ENCODE measurements around the gene ABR. TPM values are rescaled to one million over a fixed set of nuclear protein-coding genes. Genes with fewer than 3 reads are reported as not detected.
"Not testable (repeated sequence)": the region's sequence is repeated elsewhere in the genome, so short reads cannot be mapped to it uniquely, and the experiment has no call there.

ABR gene
- total RNA-seq, 1 experiment from 2014 or later, result 78.3 TPM

- intact Hi-C loops (cut with micrococcal nuclease; ENCODE audit: unreplicated experiment), result no loop called here
- H3K27me3 ChIP-seq (replicated peaks; ENCODE audit: control insufficient read depth, insufficient read depth, low read length), result no peaks in the 10 kb centered on the region
- no peak for TF ChIP-seq CTCF (IDR thresholded peaks at IDR 0.05; ENCODE audit: insufficient read depth in 1 of 2, low read depth in 1 of 2, low read length in 1 of 2, severe bottlenecking in 1 of 2, unreplicated experiment in 1 of 2)
- Mint-ChIP-seq H3K9me3 (ENCODE audit: unreplicated experiment) (no peaks in the 10 kb centered on the region), H3K27ac (ENCODE audit: unreplicated experiment) (no peak overlapping the region), H3K27me3 (ENCODE audit: insufficient read depth, unreplicated experiment) (no peaks in the 10 kb centered on the region), H3K4me3 (ENCODE audit: unreplicated experiment) (no peak overlapping the region), H3K4me1 (ENCODE audit: low read depth, unreplicated experiment) (no peaks in the 10 kb centered on the region), H3K36me3 (ENCODE audit: insufficient read depth, unreplicated experiment) (peaks cover 4% of the 10 kb centered on the region)
- no peaks in the 10 kb centered on the region for H3K9me3 ChIP-seq
- no TSS peak for BruUV-seq (replicated peaks)
- no peaks in the 10 kb centered on the region for H3K4me1 ChIP-seq
- H3K4me3 ChIP-seq (ENCODE audit: low read depth, low read length), result no peak overlapping the region
- H3K36me3 ChIP-seq (ENCODE audit: control insufficient read depth, insufficient read depth, low read length), result no peaks in the 10 kb centered on the region
- no peak for DNase-seq
- CTCF ChIA-PET, result interaction anchor here (0.9 kb wide), 1 partner anchor 9 kb away, joined by 4 read pairs; no protein-coding TSS in a partner anchor
- POLR2A ChIA-PET, result no interaction called here
Measured at GRCh38 chr17:1156864-1157263, 22.9 kb downstream of the ABR start.

- CTCF ChIA-PET, result no interaction called here
Measured at GRCh38 chr17:1154704-1155103, 25.1 kb downstream of the ABR start.

GRCh38 chr17:1153795-1154546 lies 25.8 kb downstream of the ABR start:
- no peaks in the 10 kb centered on the region for H3K9me3 Mint-ChIP-seq (ENCODE audit: unreplicated experiment)
- H3K36me3 ChIP-seq (ENCODE audit: control insufficient read depth, insufficient read depth, low read length), result no peaks in the 10 kb centered on the region
- H3K27ac Mint-ChIP-seq (ENCODE audit: unreplicated experiment), result no peak overlapping the region
- ChIA-PET POLR2A (no interaction called here), CTCF (no interaction called here)
- peak; percentile 41 to 58 for DNase-seq
- no peaks in the 10 kb centered on the region for H3K4me1 Mint-ChIP-seq (ENCODE audit: low read depth, unreplicated experiment)
- no peak overlapping the region for H3K4me3 Mint-ChIP-seq (ENCODE audit: unreplicated experiment)
- peaks cover 4% of the 10 kb centered on the region for H3K36me3 Mint-ChIP-seq (ENCODE audit: insufficient read depth, unreplicated experiment)
- no peaks in the 10 kb centered on the region for H3K27me3 ChIP-seq (replicated peaks; ENCODE audit: control insufficient read depth, insufficient read depth, low read length)
- H3K9me3 ChIP-seq, result no peaks in the 10 kb centered on the region
- no TSS peak for BruUV-seq (replicated peaks)
- intact Hi-C loops (cut with micrococcal nuclease; ENCODE audit: unreplicated experiment), result no loop called here
- H3K4me3 ChIP-seq (ENCODE audit: low read depth, low read length), result no peak overlapping the region
- H3K27me3 Mint-ChIP-seq (ENCODE audit: insufficient read depth, unreplicated experiment), result no peaks in the 10 kb centered on the region
- no peak for TF ChIP-seq CTCF (IDR thresholded peaks at IDR 0.05; ENCODE audit: insufficient read depth in 1 of 2, low read depth in 1 of 2, low read length in 1 of 2, severe bottlenecking in 1 of 2, unreplicated experiment in 1 of 2)
- no peaks in the 10 kb centered on the region for H3K4me1 ChIP-seq

More at GRCh38 chr17:1154704-1155103, 25.1 kb downstream of the ABR start:
- Mint-ChIP-seq H3K27ac (ENCODE audit: unreplicated experiment) (no peak overlapping the region), H3K4me3 (ENCODE audit: unreplicated experiment) (no peak overlapping the region), H3K27me3 (ENCODE audit: insufficient read depth, unreplicated experiment) (no peaks in the 10 kb centered on the region), H3K9me3 (ENCODE audit: unreplicated experiment) (no peaks in the 10 kb centered on the region), H3K36me3 (ENCODE audit: insufficient read depth, unreplicated experiment) (peaks cover 4% of the 10 kb centered on the region), H3K4me1 (ENCODE audit: low read depth, unreplicated experiment) (no peaks in the 10 kb centered on the region)
- no TSS peak for BruUV-seq (replicated peaks)
- Histone ChIP-seq H3K9me3 (no peaks in the 10 kb centered on the region), H3K4me1 (no peaks in the 10 kb centered on the region), H3K36me3 (ENCODE audit: control insufficient read depth, insufficient read depth, low read length) (no peaks in the 10 kb centered on the region), H3K27me3 (replicated peaks; ENCODE audit: control insufficient read depth, insufficient read depth, low read length) (no peaks in the 10 kb centered on the region), H3K4me3 (ENCODE audit: low read depth, low read length) (no peak overlapping the region)
- intact Hi-C loops (cut with micrococcal nuclease; ENCODE audit: unreplicated experiment), result no loop called here
- DNase-seq, result no peak
- TF ChIP-seq CTCF (IDR thresholded peaks at IDR 0.05; ENCODE audit: insufficient read depth in 1 of 2, low read depth in 1 of 2, low read length in 1 of 2, severe bottlenecking in 1 of 2, unreplicated experiment in 1 of 2), result no peak
- POLR2A ChIA-PET, result no interaction called here

- H3K27ac Mint-ChIP-seq (ENCODE audit: unreplicated experiment); H3K4me3 ChIP-seq (ENCODE audit: low read depth, low read length); POLR2A ChIA-PET; CTCF ChIA-PET; H3K27me3 Mint-ChIP-seq (ENCODE audit: insufficient read depth, unreplicated experiment); H3K9me3 Mint-ChIP-seq (ENCODE audit: unreplicated experiment); BruUV-seq (replicated peaks); DNase-seq; H3K4me1 ChIP-seq; H3K9me3 ChIP-seq; H3K36me3 ChIP-seq (ENCODE audit: control insufficient read depth, insufficient read depth, low read length); H3K4me1 Mint-ChIP-seq (ENCODE audit: low read depth, unreplicated experiment); intact Hi-C loops (cut with micrococcal nuclease; ENCODE audit: unreplicated experiment); H3K4me3 Mint-ChIP-seq (ENCODE audit: unreplicated experiment); H3K27me3 ChIP-seq (replicated peaks; ENCODE audit: control insufficient read depth, insufficient read depth, low read length): not testable (repeated sequence)
- peaks cover 14% of the 10 kb centered on the region for H3K36me3 Mint-ChIP-seq (ENCODE audit: insufficient read depth, unreplicated experiment)
Measured at GRCh38 chr17:1152582-1152981, 27.2 kb downstream of the ABR start.

Measured in Caco-2 (cell line).